IMR-90 (cell line): ENCODE data around the gene XIAP. TPM values are rescaled to one million over a fixed set of nuclear protein-coding genes. Genes with fewer than 3 reads are reported as not detected.
"Not testable (repeated sequence)": the region's sequence is repeated elsewhere in the genome, so short reads cannot be mapped to it uniquely, and the experiment has no call there.

Experiments
- ATAC-seq: fragments of 200-7000 bp; cut with Tn5 transposase; 2 replicates; pipeline ENCODE4 v1.9.1; 2020; ENCODE audit warnings: low read depth, mild to moderate bottlenecking, moderate library complexity
- BruUV-seq: library from RNA; stranded (reverse); fragments of 400-500 nt; replicated peaks from 2 replicates; lab custom pipeline; 2021; lab: Mats Ljungman, UMichigan
- CTCF ChIA-PET: fragments of 300-600 bp; formaldehyde crosslinking; extraction: SDS; loops from one replicate; lab custom pipeline; 2021; ENCODE audit warnings: antibody characterized with exemption; lab: Yijun Ruan, JAX
- POLR2A ChIA-PET: fragments of 300-600 bp; sonication (Branson Sonifier 250); formaldehyde crosslinking; loops from one replicate; lab custom pipeline; 2022; ENCODE audit warnings: antibody characterized with exemption; ENCODE audit not compliant: unreplicated experiment; lab: Charles Lee
- DNase-seq: peaks from one replicate; pipeline ENCODE4 v3.0.0; 2013
- H2AFZ ChIP-seq: replicated peaks from 2 replicates; pipeline ENCODE3; 2013; ENCODE audit warnings: low read length, mild to moderate bottlenecking; ENCODE audit not compliant: poor library complexity
- H2AK5ac ChIP-seq: 2 replicates; pipeline ENCODE4 v1.6.1; 2013; ENCODE audit warnings: low read depth, low read length, inconsistent platforms
- H2AK9ac ChIP-seq: replicated peaks from 2 replicates; pipeline ENCODE3; 2013; ENCODE audit warnings: mild to moderate bottlenecking, low read depth, low read length, moderate library complexity; ENCODE audit not compliant: poor library complexity
- H2BK120ac ChIP-seq: 2 replicates; pipeline ENCODE4 v1.6.1; 2013; ENCODE audit warnings: low read depth, low read length, inconsistent platforms
- H2BK15ac ChIP-seq: 3 replicates; pipeline ENCODE4 v1.6.1; 2013; ENCODE audit warnings: low read depth, low read length, inconsistent platforms
- H2BK20ac ChIP-seq: 2 replicates; pipeline ENCODE4 v1.6.1; 2013; ENCODE audit warnings: low read depth, mild to moderate bottlenecking, inconsistent platforms, low read length, moderate library complexity
- H2BK5ac ChIP-seq: 2 replicates; pipeline ENCODE4 v1.6.1; 2013; ENCODE audit warnings: mild to moderate bottlenecking, low read depth, low read length, inconsistent platforms; ENCODE audit not compliant: poor library complexity, severe bottlenecking
- H3K14ac ChIP-seq: replicated peaks from 2 replicates; pipeline ENCODE4 v1.6.1; 2013; ENCODE audit warnings: low read depth, low read length, inconsistent platforms
- H3K18ac ChIP-seq: 2 replicates; pipeline ENCODE4 v1.6.1; 2013; ENCODE audit warnings: low read depth, low read length, control low read depth
- H3K23ac ChIP-seq: 2 replicates; pipeline ENCODE4 v1.6.1; 2013; ENCODE audit warnings: low read depth, low read length, inconsistent platforms
- H3K27ac ChIP-seq: 2 replicates; pipeline ENCODE4 v1.5.1; 2013; ENCODE audit warnings: mild to moderate bottlenecking, control low read depth, low read length; ENCODE audit not compliant: insufficient read depth
- H3K27me3 ChIP-seq: 2 replicates; pipeline ENCODE4 v1.6.1; 2013; ENCODE audit warnings: low read length; ENCODE audit not compliant: control insufficient read depth, insufficient read depth
- H3K36me3 ChIP-seq: 2 replicates; pipeline ENCODE4 v1.6.1; 2013; ENCODE audit warnings: low read length, mixed read lengths; ENCODE audit not compliant: control insufficient read depth, insufficient read depth
- H3K4ac ChIP-seq: 2 replicates; pipeline ENCODE4 v1.6.1; 2013; ENCODE audit warnings: low read depth, low read length, inconsistent platforms
- H3K4me1 ChIP-seq: 2 replicates; pipeline ENCODE4 v1.6.1; 2013; ENCODE audit warnings: low read length, mixed read lengths; ENCODE audit not compliant: control insufficient read depth, insufficient read depth
- H3K4me2 ChIP-seq: 2 replicates; pipeline ENCODE4 v1.6.1; 2013; ENCODE audit warnings: low read depth, mild to moderate bottlenecking, control low read depth, low read length, moderate library complexity
- H3K4me3 ChIP-seq: 2 replicates; pipeline ENCODE4 v1.5.1; 2013; ENCODE audit warnings: low read depth, mild to moderate bottlenecking, control low read depth, low read length, moderate library complexity; ENCODE audit not compliant: insufficient read depth
- H3K56ac ChIP-seq: 2 replicates; pipeline ENCODE4 v1.6.1; 2013; ENCODE audit warnings: low read length, inconsistent platforms; ENCODE audit not compliant: insufficient read depth; ENCODE audit errors: extremely low read depth
- H3K79me1 ChIP-seq, 2 experiments: 2 replicates each; pipeline ENCODE4 v1.6.1; 2013; ENCODE audit warnings: low read length in 2 of 2, inconsistent platforms in 1 of 2, low read depth in 1 of 2
- H3K9ac ChIP-seq: 2 replicates; pipeline ENCODE4 v1.6.1; 2013; ENCODE audit warnings: low read depth, low read length, control low read depth
- H3K9me1 ChIP-seq: 2 replicates; pipeline ENCODE4 v1.6.1; 2013; ENCODE audit warnings: low read length, inconsistent platforms; ENCODE audit not compliant: insufficient read depth
- H3K9me3 ChIP-seq: 2 replicates; pipeline ENCODE4 v1.6.1; 2013; ENCODE audit warnings: low read length; ENCODE audit not compliant: control insufficient read depth, insufficient read depth
- H4K20me1 ChIP-seq: 2 replicates; pipeline ENCODE4 v1.6.1; 2013; ENCODE audit warnings: low read length, inconsistent platforms; ENCODE audit not compliant: insufficient read depth
- H4K5ac ChIP-seq: 2 replicates; pipeline ENCODE4 v1.6.1; 2013; ENCODE audit warnings: mild to moderate bottlenecking, low read depth, low read length, control low read depth
- H4K8ac ChIP-seq, 2 experiments: 2 replicates each; pipeline ENCODE4 v1.6.1; 2013; ENCODE audit warnings: low read depth in 2 of 2, low read length in 2 of 2, control low read depth in 1 of 2, inconsistent platforms in 1 of 2
- H4K91ac ChIP-seq: 2 replicates; pipeline ENCODE4 v1.6.1; 2013; ENCODE audit warnings: low read depth, low read length, inconsistent platforms; ENCODE audit not compliant: insufficient read depth
- WGBS, 2 experiments: methylation state at CpG; one replicate each; pipeline versions ENCODE4 v1.1.5 to v1.1.7; 2013; ENCODE audit warnings: missing lambda C conversion rate in 2 of 2; ENCODE audit not compliant: insufficient read length in 1 of 2; ENCODE audit errors: extremely low coverage in 2 of 2; 5-methylcytosine and 5-hydroxymethylcytosine counted together
- dilution Hi-C: fragments of 300-500 bp; cut with HindIII; formaldehyde crosslinking; loops from one replicate; pipeline ENCODE4 v1.14.3; 2018; ENCODE audit warnings: low sequenced_read_pairs; ENCODE audit not compliant: unreplicated experiment
- in situ Hi-C: fragments of 300-500 bp; cut with MboI; formaldehyde crosslinking; loops from 3 replicates; pipeline ENCODE4 v1.14.3; 2019; ENCODE audit warnings: low sequenced_read_pairs, inconsistent platforms, mixed read lengths
- intact Hi-C: fragments of 100-400 bp; cut with micrococcal nuclease; formaldehyde crosslinking; loops from 2 replicates; pipeline ENCODE4 v1.10.0; 2022
- polyA plus RNA-seq, 3 experiments: library from polyadenylated mRNA; depleted of rRNA; stranded (reverse); fragments of >200 nt; gene quantifications; 2 replicates each; pipeline ENCODE4 v1.2.3, GENCODE V29; 2012; ENCODE audit warnings: low replicate concordance in 1 of 3
- total RNA-seq: library from RNA; depleted of rRNA; stranded (reverse); fragments of >200 nt; gene quantifications from 2 replicates; pipeline ENCODE4 v1.2.3, GENCODE V29; 2012

The XIAP gene
- total and polyA plus RNA-seq, 2 of the 4 experiments (the other 2 are of a cell fraction), result 8.1 to 17.4 TPM

DNA sequence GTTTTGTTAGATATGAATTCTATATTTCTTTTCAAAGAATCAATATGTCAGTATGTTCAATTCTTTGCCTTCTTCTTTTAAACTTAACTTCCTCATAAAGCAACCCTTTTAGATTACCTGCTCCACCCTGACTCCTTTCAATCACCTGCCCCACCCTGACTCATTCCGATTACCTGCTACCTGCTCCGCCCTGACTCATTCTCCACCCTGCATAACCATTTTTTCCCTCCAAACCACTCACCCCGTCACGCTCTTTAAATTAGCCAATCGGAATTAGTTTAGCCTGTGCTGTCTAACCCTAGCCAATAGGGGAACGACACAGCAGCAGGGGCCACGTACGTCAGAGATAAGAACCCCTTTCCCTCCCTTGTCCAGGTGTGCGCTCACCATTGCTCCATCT lies 9.9 kb upstream of the XIAP start:
- H3K27me3 ChIP-seq, intact Hi-C loops, H3K56ac ChIP-seq, H2AFZ ChIP-seq, H3K36me3 ChIP-seq, BruUV-seq, dilution Hi-C loops, H3K79me1 ChIP-seq, H3K23ac ChIP-seq, ATAC-seq, H4K5ac ChIP-seq, CTCF ChIA-PET, H3K9me1 ChIP-seq, H3K18ac ChIP-seq, H3K9me3 ChIP-seq, H3K4me1 ChIP-seq, DNase-seq, H2BK15ac ChIP-seq, H4K8ac ChIP-seq, H3K27ac ChIP-seq, H2AK9ac ChIP-seq, H2AK5ac ChIP-seq, H3K14ac ChIP-seq, H3K4me3 ChIP-seq, H2BK120ac ChIP-seq, H3K4me2 ChIP-seq, POLR2A ChIA-PET, H2BK5ac ChIP-seq, H3K9ac ChIP-seq, H3K4ac ChIP-seq, H2BK20ac ChIP-seq, H4K20me1 ChIP-seq, H4K91ac ChIP-seq, in situ Hi-C loops: not testable (repeated sequence)
- 65% methylated on average over 2 of the region's 9 CpGs; no CpG with 5 or more reads in 1 of the 2 experiments for WGBS, 2 experiments
